Uterus (tissue), 4 donors: ENCODE data around the gene CDX1. TPM values are rescaled to one million over a fixed set of nuclear protein-coding genes. Genes with fewer than 3 reads are reported as not detected.

ENCODE experiments used
- DNase-seq, 2 donors: peaks; one replicate each; pipeline ENCODE4 v3.0.0-alpha.2; 2019 to 2020
- H3K27ac ChIP-seq, 2 donors: fragments of 200-600 bp; sonication (generic); 1 replicate in 1 of 2; 2 replicates in 1 of 2; pipeline ENCODE4 v1.5.1; 2016 to 2018
- H3K27me3 ChIP-seq, 2 donors: fragments of 200-600 bp; sonication (generic); one replicate each; pipeline ENCODE4 v1.5.1; 2018 to 2019; ENCODE audit warnings: control low read depth in 1 of 2
- H3K36me3 ChIP-seq, 2 donors: fragments of 200-600 bp; sonication (generic); one replicate each; pipeline ENCODE4 v1.5.1; 2019; ENCODE audit warnings: control low read depth in 1 of 2
- H3K4me1 ChIP-seq, 2 donors: fragments of 200-600 bp; sonication (generic); one replicate each; pipeline ENCODE4 v1.5.1; 2018 to 2019; ENCODE audit warnings: control low read depth in 1 of 2
- H3K4me3 ChIP-seq, 2 donors: fragments of 200-600 bp; sonication (generic); 1 replicate in 1 of 2; 2 replicates in 1 of 2; pipeline ENCODE4 v1.5.1; 2018 to 2019; ENCODE audit warnings: mild to moderate bottlenecking in 1 of 2
- H3K9me3 ChIP-seq, 2 donors: fragments of 200-600 bp; sonication (generic); one replicate each; pipeline ENCODE4 v1.5.1; 2019; ENCODE audit warnings: control low read depth in 1 of 2
- POLR2A ChIP-seq, 2 donors: fragments of 450-650 bp; IDR thresholded peaks; one replicate each; pipeline ENCODE4 v1.6.1; 2016; ENCODE audit warnings: antibody characterized with exemption in 2 of 2, mild to moderate bottlenecking in 1 of 2, moderate library complexity in 1 of 2
- intact Hi-C: fragments of 100-400 bp; cut with DNase I; formaldehyde crosslinking; loops from one replicate; pipeline ENCODE4 v1.15.1; 2023; ENCODE audit warnings: low total_unique reads
- total RNA-seq, 4 donors: library from RNA; depleted of rRNA in 3 of 4; stranded (reverse); fragments of >200 nt in 3 of 4; gene quantifications; one replicate each; pipeline versions ENCODE4 v1.1.0 to v1.2.4, GENCODE V29; 2014 to 2023
- TF ChIP-seq, protein P1 (sequence below), 4 experiments: fragments of 200-600 bp in 2 of 4; fragments of 450-650 bp in 2 of 4; sonication (generic) in 2 of 4; IDR thresholded peaks; one replicate each; pipeline ENCODE4 v1.5.1; 2016 to 2019; ENCODE audit warnings: antibody characterized with exemption in 4 of 4, mild to moderate bottlenecking in 2 of 4, moderate library complexity in 1 of 4
- donor health status: DM: yes; HTN: yes; CAD: no.

Gene CDX1
- total RNA-seq, 4 donors from 2014 or later: 0.29 to 0.77 (median 0.38) TPM

DNA sequence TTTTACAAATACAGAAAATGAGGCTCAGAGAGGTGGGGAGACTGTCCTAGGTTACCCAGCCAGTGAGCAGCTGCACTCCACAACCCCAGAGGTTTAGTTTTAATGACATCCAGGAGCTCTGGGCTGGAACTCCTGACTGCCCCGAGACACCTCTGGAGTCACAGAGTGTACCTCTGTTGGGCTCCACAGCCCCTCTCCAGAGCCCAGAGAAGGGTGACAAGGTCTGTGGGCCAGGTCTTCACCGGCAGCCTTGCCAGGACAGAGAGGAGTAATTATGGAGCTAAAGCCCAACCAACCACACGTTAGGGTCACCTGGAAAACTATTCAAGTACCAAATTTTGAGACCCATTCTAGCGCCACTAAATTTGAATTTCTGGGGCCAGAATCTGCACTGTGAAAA is 11.1 kb downstream of the CDX1 start:
- Histone ChIP-seq H3K27ac (no peak overlapping the region), H3K9me3 (no peaks in the 10 kb centered on the region), H3K4me3 (no peak overlapping the region), H3K4me1 (peaks cover 0 to 12% of the 10 kb centered on the region in 2 donors), H3K36me3 (no peaks in the 10 kb centered on the region), H3K27me3 (no peaks in the 10 kb centered on the region)
- intact Hi-C loops: no loop called here
- no peak for DNase-seq
- TF ChIP-seq, protein P1, sequence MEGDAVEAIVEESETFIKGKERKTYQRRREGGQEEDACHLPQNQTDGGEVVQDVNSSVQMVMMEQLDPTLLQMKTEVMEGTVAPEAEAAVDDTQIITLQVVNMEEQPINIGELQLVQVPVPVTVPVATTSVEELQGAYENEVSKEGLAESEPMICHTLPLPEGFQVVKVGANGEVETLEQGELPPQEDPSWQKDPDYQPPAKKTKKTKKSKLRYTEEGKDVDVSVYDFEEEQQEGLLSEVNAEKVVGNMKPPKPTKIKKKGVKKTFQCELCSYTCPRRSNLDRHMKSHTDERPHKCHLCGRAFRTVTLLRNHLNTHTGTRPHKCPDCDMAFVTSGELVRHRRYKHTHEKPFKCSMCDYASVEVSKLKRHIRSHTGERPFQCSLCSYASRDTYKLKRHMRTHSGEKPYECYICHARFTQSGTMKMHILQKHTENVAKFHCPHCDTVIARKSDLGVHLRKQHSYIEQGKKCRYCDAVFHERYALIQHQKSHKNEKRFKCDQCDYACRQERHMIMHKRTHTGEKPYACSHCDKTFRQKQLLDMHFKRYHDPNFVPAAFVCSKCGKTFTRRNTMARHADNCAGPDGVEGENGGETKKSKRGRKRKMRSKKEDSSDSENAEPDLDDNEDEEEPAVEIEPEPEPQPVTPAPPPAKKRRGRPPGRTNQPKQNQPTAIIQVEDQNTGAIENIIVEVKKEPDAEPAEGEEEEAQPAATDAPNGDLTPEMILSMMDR (IDR thresholded peaks at IDR 0.05): no peak
- TF ChIP-seq POLR2A (IDR thresholded peaks at IDR 0.05): no peak

DNA sequence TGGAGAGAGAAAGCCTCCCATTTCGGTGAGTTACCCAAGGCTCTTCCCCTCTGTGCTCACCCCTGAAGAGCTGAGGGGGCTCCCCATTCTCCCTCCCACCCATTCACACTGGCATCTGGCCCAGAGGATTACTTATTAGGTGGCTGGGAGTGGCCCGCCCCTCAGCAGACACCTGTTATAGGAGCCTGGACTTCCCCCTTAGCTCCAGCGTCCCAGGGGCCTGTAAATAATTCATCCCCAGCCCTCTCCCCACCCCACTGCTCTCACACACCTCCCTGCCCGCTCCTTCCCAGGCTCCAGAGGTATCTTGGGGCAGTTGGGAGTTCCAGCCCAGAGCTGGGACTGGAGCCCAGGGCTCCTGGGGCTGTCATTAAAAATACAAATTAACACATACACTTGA is 11.7 kb downstream of the CDX1 start:
- TF ChIP-seq POLR2A (IDR thresholded peaks at IDR 0.05): no peak
- TF ChIP-seq, protein P1 (IDR thresholded peaks at IDR 0.05): no peak
- peaks cover 0 to 12% of the 10 kb centered on the region in 2 donors for H3K4me1 ChIP-seq
- intact Hi-C loops: no loop called here
- no peak overlapping the region for H3K27ac ChIP-seq
- H3K36me3 ChIP-seq: no peaks in the 10 kb centered on the region
- DNase-seq: no peak
- H3K27me3 ChIP-seq: no peaks in the 10 kb centered on the region
- H3K9me3 ChIP-seq: no peaks in the 10 kb centered on the region
- no peak overlapping the region for H3K4me3 ChIP-seq

DNA sequence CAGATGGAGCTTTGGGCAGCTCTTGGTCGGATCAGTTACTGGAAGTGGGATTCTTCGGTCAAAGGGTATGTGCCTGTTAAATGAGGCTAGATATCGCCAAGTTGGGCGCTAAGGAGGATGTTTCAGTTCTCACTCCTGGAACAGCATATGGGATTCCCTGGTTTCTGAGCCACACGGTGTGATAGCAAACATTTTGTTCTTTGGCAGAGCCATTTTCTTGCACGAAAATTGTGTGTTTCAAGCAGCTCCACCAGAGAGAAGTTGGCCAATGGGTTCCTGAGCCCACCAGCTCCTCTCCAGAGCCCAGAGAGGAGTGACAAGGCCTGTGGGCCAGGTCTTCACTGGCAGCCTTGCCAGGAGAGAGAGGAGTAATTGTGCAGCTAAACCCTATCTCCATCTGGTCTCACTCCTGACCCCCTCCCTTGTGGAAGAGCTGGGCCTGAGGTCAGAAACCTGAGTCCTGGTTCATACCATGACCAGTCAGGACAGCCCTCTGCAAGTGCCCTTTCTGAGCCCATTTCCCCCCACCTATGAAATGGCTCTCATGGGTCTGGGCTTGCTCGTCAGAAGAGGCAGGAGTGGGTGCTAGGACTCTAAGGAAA is 12.5 kb downstream of the CDX1 start:
- DNase-seq: no peak
- no peaks in the 10 kb centered on the region for H3K36me3 ChIP-seq
- peak overlapping the region; percentile 68 to 81 for H3K27ac ChIP-seq
- intact Hi-C loops: no loop called here
- H3K27me3 ChIP-seq: no peaks in the 10 kb centered on the region
- H3K4me3 ChIP-seq: no peak overlapping the region
- no peak for TF ChIP-seq POLR2A (IDR thresholded peaks at IDR 0.05)
- TF ChIP-seq, protein P1 (IDR thresholded peaks at IDR 0.05): no peak
- no peaks in the 10 kb centered on the region for H3K9me3 ChIP-seq
- H3K4me1 ChIP-seq: peaks cover 0 to 12% of the 10 kb centered on the region in 2 donors

DNA sequence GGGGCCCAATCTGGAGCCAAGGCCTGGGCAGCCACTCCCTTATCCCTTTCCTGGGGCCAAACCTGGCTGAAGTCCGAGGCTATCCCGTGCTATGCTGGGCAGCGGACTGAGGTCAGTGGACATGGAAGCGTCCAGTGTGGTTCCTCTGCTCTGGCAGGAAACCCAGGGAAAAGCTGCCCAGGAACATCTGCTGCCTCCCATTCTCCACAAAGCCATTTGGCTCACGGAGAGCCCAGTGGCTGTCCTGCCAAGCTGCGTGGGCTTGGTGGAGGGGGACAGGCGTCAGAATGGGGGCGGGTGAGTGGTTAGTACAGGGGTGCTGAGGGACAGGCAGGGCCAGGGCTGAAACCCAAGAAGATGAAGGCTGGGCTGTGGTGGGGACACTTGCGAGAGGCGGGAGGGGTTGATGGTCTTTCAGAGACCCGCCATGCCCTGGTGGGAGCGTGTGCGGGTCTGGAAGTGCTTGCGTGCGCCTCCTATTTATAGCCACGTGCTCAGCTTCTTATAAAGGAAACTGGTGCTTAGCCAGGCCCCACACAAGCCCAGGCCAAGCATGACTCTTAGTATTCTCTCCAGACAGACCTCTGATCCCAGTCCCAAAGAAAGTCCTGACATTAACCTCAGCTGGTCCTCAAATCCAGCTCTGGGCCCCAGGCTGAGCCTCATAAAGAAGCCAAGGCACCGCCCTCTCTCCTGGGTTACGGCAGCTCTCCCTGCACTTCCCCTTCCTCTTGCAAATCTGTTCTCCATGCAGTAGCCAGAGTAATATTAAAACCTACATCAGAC is 13.9 kb downstream of the CDX1 start:
- Histone ChIP-seq H3K27me3 (no peaks in the 10 kb centered on the region), H3K9me3 (no peaks in the 10 kb centered on the region), H3K27ac (peak overlapping the region; percentile 68 to 81), H3K36me3 (no peaks in the 10 kb centered on the region), H3K4me3 (no peak overlapping the region), H3K4me1 (peaks cover 0 to 11% of the 10 kb centered on the region in 2 donors)
- peak; percentile 64 to 80 for DNase-seq
- intact Hi-C loops: no loop called here
- no peak for TF ChIP-seq POLR2A (IDR thresholded peaks at IDR 0.05)
- TF ChIP-seq, protein P1 (IDR thresholded peaks at IDR 0.05): no peak

DNA sequence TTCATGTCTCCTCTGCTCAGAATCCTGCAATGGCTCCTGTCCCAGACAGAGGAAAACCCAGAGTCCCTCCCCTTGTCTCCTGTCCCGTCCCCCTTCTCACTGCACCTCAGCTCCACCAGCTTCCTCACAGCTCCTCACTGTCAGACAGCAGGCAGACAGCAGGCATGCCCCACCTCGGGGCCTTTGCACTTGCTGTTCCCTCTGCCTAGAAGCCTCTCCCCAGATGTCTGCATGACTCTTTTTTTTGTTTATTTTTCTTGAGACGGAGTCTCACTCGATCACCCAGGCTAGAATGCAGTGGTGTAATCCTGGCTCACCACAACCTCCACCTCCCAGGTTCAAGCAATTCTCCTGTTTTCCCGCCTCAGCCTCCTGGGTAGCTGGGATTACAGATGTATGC is 14.4 kb downstream of the CDX1 start:
- Histone ChIP-seq H3K27ac (peak overlapping the region; percentile 68 to 81), H3K36me3 (no peaks in the 10 kb centered on the region), H3K4me3 (no peak overlapping the region), H3K9me3 (no peaks in the 10 kb centered on the region), H3K4me1 (peaks cover 0 to 9% of the 10 kb centered on the region in 2 donors), H3K27me3 (no peaks in the 10 kb centered on the region)
- no peak for TF ChIP-seq POLR2A (IDR thresholded peaks at IDR 0.05)
- TF ChIP-seq, protein P1 (IDR thresholded peaks at IDR 0.05): no peak
- DNase-seq: no peak
- intact Hi-C loops: no loop called here
